Measurements from ENCODE around the gene IGF2BP1.

- TF ChIP-seq CTCF (IDR thresholded peaks at IDR 0.05) (no peak), POLR2A (IDR thresholded peaks at IDR 0.05) (no peak), EP300 (IDR thresholded peaks at IDR 0.05) (no peak)
Measured at GRCh38 chr17:48981927-48982539, 15.2 kb upstream of the IGF2BP1 start.

Measured in sigmoid colon (tissue), 4 donors.